MM.1S (cell line): Measurements from ENCODE around the gene CST8.

Experiments used
- EZH2 ChIP-seq: fragments of 300-600 bp; sonication (generic); optimal IDR thresholded peaks from 2 replicates; pipeline ENCODE3; 2017; ENCODE audit warnings: low read depth, mild to moderate bottlenecking, antibody characterized with exemption, low read length, mixed read lengths
- TF ChIP-seq, protein P1 (sequence below): fragments of 300-600 bp; sonication (generic); IDR thresholded peaks from 2 replicates; pipeline ENCODE4 v1.5.1; 2016; ENCODE audit warnings: antibody characterized with exemption, low read length, mixed read lengths

DNA sequence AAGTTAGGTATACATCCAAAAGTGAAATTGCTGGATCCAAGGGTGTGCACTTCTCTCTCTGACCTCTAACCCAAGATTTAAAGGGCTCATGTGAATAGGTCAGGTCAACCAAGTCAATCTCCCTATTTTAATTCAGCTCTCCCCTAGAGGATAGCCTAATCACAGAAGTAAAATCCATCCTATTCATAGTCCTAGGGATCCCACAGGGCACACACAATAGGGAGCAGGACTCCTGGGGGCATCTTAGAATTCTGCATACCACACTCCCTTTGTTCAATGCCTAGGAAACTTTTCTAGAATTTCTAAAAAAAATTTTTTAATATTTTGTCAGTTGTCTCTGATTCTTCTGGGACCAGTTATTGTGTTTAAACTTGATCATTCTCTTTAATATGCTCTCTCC is 42.2 kb downstream of the CST8 start:
- TF ChIP-seq EZH2, result no peak
- TF ChIP-seq, protein P1, sequence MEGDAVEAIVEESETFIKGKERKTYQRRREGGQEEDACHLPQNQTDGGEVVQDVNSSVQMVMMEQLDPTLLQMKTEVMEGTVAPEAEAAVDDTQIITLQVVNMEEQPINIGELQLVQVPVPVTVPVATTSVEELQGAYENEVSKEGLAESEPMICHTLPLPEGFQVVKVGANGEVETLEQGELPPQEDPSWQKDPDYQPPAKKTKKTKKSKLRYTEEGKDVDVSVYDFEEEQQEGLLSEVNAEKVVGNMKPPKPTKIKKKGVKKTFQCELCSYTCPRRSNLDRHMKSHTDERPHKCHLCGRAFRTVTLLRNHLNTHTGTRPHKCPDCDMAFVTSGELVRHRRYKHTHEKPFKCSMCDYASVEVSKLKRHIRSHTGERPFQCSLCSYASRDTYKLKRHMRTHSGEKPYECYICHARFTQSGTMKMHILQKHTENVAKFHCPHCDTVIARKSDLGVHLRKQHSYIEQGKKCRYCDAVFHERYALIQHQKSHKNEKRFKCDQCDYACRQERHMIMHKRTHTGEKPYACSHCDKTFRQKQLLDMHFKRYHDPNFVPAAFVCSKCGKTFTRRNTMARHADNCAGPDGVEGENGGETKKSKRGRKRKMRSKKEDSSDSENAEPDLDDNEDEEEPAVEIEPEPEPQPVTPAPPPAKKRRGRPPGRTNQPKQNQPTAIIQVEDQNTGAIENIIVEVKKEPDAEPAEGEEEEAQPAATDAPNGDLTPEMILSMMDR, result no peak
